Midbrain (tissue), 1 donor: ENCODE data around the gene SIRT5.

Source experiments
- DNase-seq: peaks from one replicate; lab custom pipeline; 2025; lab: John Stamatoyannopoulos, UW

SIRT5 gene

GRCh38 chr6:13553646-13554045 lies 20.8 kb upstream of the SIRT5 start:
- DNase-seq: no peak

- peak; percentile 35 for DNase-seq
These were observed 19.5 kb upstream of the SIRT5 start for GRCh38 chr6:13554929-13555333.

GRCh38 chr6:13557841-13558240 lies 16.6 kb upstream of the SIRT5 start:
- no peak for DNase-seq

- peak; percentile 34 for DNase-seq
These were observed 15.7 kb upstream of the SIRT5 start for GRCh38 chr6:13558718-13559117.

- DNase-seq: peak; percentile 34
These were observed 15.2 kb upstream of the SIRT5 start for GRCh38 chr6:13559251-13559650.

- DNase-seq: no peak
These were observed 14.3 kb upstream of the SIRT5 start for GRCh38 chr6:13559968-13560650.

- DNase-seq: no peak
These were observed 13.8 kb upstream of the SIRT5 start for GRCh38 chr6:13560651-13561044.

- no peak for DNase-seq
These were observed 12.7 kb upstream of the SIRT5 start for GRCh38 chr6:13561624-13562267.

GRCh38 chr6:13563009-13563408 lies 11.4 kb upstream of the SIRT5 start:
- no peak for DNase-seq

- DNase-seq: no peak
These were observed 8.5 kb upstream of the SIRT5 start for GRCh38 chr6:13565921-13566320.

- DNase-seq: no peak
These were observed 7.9 kb upstream of the SIRT5 start for GRCh38 chr6:13566500-13566899.

- DNase-seq: no peak
These were observed 5.4 kb upstream of the SIRT5 start for GRCh38 chr6:13568970-13569369.

GRCh38 chr6:13572240-13572639 lies 2.2 kb upstream of the SIRT5 start:
- DNase-seq: no peak

GRCh38 chr6:13572951-13573654 lies 1.3 kb upstream of the SIRT5 start:
- no peak for DNase-seq

GRCh38 chr6:13573669-13574110 lies 711 bp upstream of the SIRT5 start:
- peak; percentile 53 for DNase-seq

GRCh38 chr6:13574149-13574570 lies 241 bp upstream of the SIRT5 start:
- DNase-seq: peak; percentile 92

- no peak for DNase-seq
These were observed 975 bp downstream of the SIRT5 start for GRCh38 chr6:13575377-13575775.

- DNase-seq: no peak
These were observed 1.6 kb downstream of the SIRT5 start for GRCh38 chr6:13576017-13576416.

- no peak for DNase-seq
These were observed 3.5 kb downstream of the SIRT5 start for GRCh38 chr6:13577926-13578325.

GRCh38 chr6:13579911-13580310 lies 5.5 kb downstream of the SIRT5 start:
- DNase-seq: no peak

GRCh38 chr6:13581700-13582229 lies 7.4 kb downstream of the SIRT5 start:
- peak; percentile 4 for DNase-seq

- DNase-seq: no peak
These were observed 12.5 kb downstream of the SIRT5 start for GRCh38 chr6:13586603-13587542.
